Thyroid gland (tissue), 4 donors: Measurements from ENCODE around the gene TCF3. TPM values are rescaled to one million over a fixed set of nuclear protein-coding genes. Genes with fewer than 3 reads are reported as not detected.

Source experiments
- DNase-seq, 2 donors: peaks; one replicate each; pipeline ENCODE4 v3.0.0-alpha.2; 2019
- H3K27ac ChIP-seq, 3 donors: fragments of 200-600 bp; sonication (generic); 1 replicate in 2 of 3; 2 replicates in 1 of 3; pipeline ENCODE4 v1.5.1; 2016 to 2019; ENCODE audit warnings: mild to moderate bottlenecking in 1 of 3, moderate library complexity in 1 of 3
- H3K27me3 ChIP-seq: fragments of 200-600 bp; sonication (generic); one replicate; pipeline ENCODE4 v1.5.1; 2019
- H3K36me3 ChIP-seq, 2 donors: fragments of 200-600 bp; sonication (generic); one replicate each; pipeline ENCODE4 v1.5.1; 2016 to 2019
- H3K4me1 ChIP-seq, 2 donors: fragments of 200-600 bp; sonication (generic); one replicate each; pipeline ENCODE4 v1.5.1; 2017 to 2019
- H3K4me3 ChIP-seq, 3 donors: fragments of 200-600 bp; sonication (generic); replicated peaks in 1 of 3; 1 replicate in 2 of 3; 2 replicates in 1 of 3; pipeline ENCODE4 v1.5.1; 2016; ENCODE audit warnings: mild to moderate bottlenecking in 1 of 3
- H3K9me3 ChIP-seq: fragments of 200-600 bp; sonication (generic); one replicate; pipeline ENCODE4 v1.5.1; 2017
- POLR2A ChIP-seq, 2 donors: fragments of 450-650 bp; IDR thresholded peaks; one replicate each; pipeline ENCODE4 v1.6.1; 2017; ENCODE audit warnings: antibody characterized with exemption in 2 of 2, mild to moderate bottlenecking in 2 of 2, moderate library complexity in 1 of 2
- WGBS, 2 donors: methylation state at CpG; one replicate each; pipeline ENCODE4 v1.1.5; 2017; 5-methylcytosine and 5-hydroxymethylcytosine counted together
- intact Hi-C: fragments of 100-400 bp; cut with DNase I; formaldehyde crosslinking; loops from one replicate; pipeline ENCODE4 v1.15.1; 2023
- small RNA-seq: library from RNA; depleted of rRNA; stranded (forward); fragments of <200 nt; gene quantifications from one replicate; pipeline ENCODE3, GENCODE V24; 2016
- total RNA-seq, 4 donors: library from RNA; depleted of rRNA; stranded (reverse); fragments of >200 nt; gene quantifications; one replicate each; pipeline ENCODE4 v1.2.3, GENCODE V29; 2016
- TF ChIP-seq, protein P1 (sequence below), 6 experiments: fragments of 200-600 bp in 3 of 6; fragments of 450-650 bp in 3 of 6; sonication (generic) in 3 of 6; IDR thresholded peaks; one replicate each; pipeline ENCODE4 v1.5.1; 2016 to 2019; ENCODE audit warnings: antibody characterized with exemption in 6 of 6, mild to moderate bottlenecking in 2 of 6, inconsistent platforms in 1 of 6, moderate library complexity in 1 of 6

Gene TCF3
- total RNA-seq, 4 donors from 2014 or later = 28.6 to 70.6 (median 43.8) TPM

DNA sequence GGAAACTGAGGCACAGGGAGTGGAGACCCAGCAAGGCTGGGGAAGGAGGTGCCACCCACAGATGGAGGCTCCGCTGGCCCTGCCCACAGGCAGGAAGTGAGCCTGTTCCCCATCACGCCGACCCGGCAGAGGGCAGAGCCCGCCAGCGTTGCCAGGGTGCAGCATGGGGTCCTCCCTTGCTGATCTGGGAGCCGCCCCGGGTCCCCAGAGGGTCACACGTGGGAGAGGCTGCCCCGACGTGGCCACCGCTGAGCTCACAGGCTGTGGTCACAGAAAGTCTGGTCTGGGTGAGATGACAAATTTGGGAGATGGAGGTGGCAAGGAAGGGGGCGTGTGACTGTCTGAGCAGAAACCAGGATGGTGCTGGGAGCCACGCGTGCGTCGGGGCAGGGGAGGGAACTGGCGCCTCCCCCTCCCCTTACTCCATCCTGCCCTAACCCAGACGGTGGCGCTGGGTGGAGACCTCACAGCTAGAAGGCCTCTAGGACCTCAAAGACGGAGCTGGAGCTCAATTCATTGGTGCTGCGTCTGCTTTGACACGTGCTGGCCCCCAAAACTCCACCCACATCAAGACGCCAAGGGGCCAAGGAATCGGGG lies 92.0 kb downstream of the TCF3 start:
- Histone ChIP-seq H3K27me3 (no peaks in the 10 kb centered on the region), H3K4me3 (no peak overlapping the region), H3K27ac (no peak overlapping the region), H3K36me3 (peaks cover 0 to 3% of the 10 kb centered on the region in 2 donors), H3K4me1 (no peaks in the 10 kb centered on the region), H3K9me3 (no peaks in the 10 kb centered on the region)
- DNase-seq = no peak
- no peak for TF ChIP-seq POLR2A (IDR thresholded peaks at IDR 0.05)
- TF ChIP-seq, protein P1, sequence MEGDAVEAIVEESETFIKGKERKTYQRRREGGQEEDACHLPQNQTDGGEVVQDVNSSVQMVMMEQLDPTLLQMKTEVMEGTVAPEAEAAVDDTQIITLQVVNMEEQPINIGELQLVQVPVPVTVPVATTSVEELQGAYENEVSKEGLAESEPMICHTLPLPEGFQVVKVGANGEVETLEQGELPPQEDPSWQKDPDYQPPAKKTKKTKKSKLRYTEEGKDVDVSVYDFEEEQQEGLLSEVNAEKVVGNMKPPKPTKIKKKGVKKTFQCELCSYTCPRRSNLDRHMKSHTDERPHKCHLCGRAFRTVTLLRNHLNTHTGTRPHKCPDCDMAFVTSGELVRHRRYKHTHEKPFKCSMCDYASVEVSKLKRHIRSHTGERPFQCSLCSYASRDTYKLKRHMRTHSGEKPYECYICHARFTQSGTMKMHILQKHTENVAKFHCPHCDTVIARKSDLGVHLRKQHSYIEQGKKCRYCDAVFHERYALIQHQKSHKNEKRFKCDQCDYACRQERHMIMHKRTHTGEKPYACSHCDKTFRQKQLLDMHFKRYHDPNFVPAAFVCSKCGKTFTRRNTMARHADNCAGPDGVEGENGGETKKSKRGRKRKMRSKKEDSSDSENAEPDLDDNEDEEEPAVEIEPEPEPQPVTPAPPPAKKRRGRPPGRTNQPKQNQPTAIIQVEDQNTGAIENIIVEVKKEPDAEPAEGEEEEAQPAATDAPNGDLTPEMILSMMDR (IDR thresholded peaks at IDR 0.05) = no peak
- intact Hi-C loops = no loop called here
- 71 to 76% methylated on average over 23 to 25 of the region's 25 CpGs for WGBS, 2 donors

Small RNA genes lying within 50 kb of the gene (small RNA-seq; reads per million reads assigned to genes)
- gene AC005943.2 = not detected
- not detected for gene RN7SL477P
- gene RNU6-1223P = not detected

Other genes starting within 250 kb of the TCF3 start
- gene DAZAP1, start 245.0 kb downstream of the TCF3 start, total RNA-seq = 10 to 100 TPM; 34.4 to 77.3 (median 67.7) TPM
- gene RPS15, start 214.2 kb downstream of the TCF3 start, total RNA-seq = 1,000 to 10,000 TPM; 1,760 to 2,977 (median 2,488) TPM
- under 1 TPM in 3 of 4 donors, not detected in 1; under 0.01 to 0.20 (median 0.08) TPM for gene APC2, start 202.5 kb downstream of the TCF3 start, total RNA-seq
- 10 to 100 TPM; 47.0 to 64.9 (median 56.5) TPM for gene C19orf25, start 173.4 kb downstream of the TCF3 start, total RNA-seq
- gene PCSK4, start 162.3 kb downstream of the TCF3 start, total RNA-seq = 10 to 100 TPM in 1 of 4 donors, 1 to 10 TPM in 3; 2.8 to 10.4 (median 6.3) TPM
- 1 to 10 TPM; 4.2 to 8.5 (median 5.9) TPM for gene REEP6, start 161.4 kb downstream of the TCF3 start, total RNA-seq
- 1 to 10 TPM in 2 of 4 donors, under 1 TPM in 2; 0.27 to 5.1 (median 2.5) TPM for gene ADAMTSL5, start 139.6 kb downstream of the TCF3 start, total RNA-seq
- not detected for gene PLK5, start 128.5 kb downstream of the TCF3 start, total RNA-seq
- gene MEX3D, start 84.3 kb downstream of the TCF3 start, total RNA-seq = 10 to 100 TPM; 18.4 to 31.8 (median 26.4) TPM
- 100 to 1,000 TPM in 3 of 4 donors, 10 to 100 TPM in 1; 58.2 to 149 (median 115) TPM for gene MBD3, start 59.8 kb downstream of the TCF3 start, total RNA-seq
- 100 to 1,000 TPM in 1 of 4 donors, 10 to 100 TPM in 3; 52.0 to 154 (median 61.9) TPM for gene UQCR11, start 47.2 kb downstream of the TCF3 start, total RNA-seq
- gene ONECUT3, start 100.9 kb upstream of the TCF3 start, total RNA-seq = not detected
- gene ATP8B3, start 159.7 kb upstream of the TCF3 start, total RNA-seq = 1 to 10 TPM in 3 of 4 donors, not detected in 1; 1.3 to 2.0 (median 1.6) TPM
- 10 to 100 TPM; 14.0 to 21.8 (median 17.2) TPM for gene REXO1, start 195.9 kb upstream of the TCF3 start, total RNA-seq
- gene KLF16, start 211.0 kb upstream of the TCF3 start, total RNA-seq = 1 to 10 TPM; 1.8 to 6.4 (median 3.4) TPM
- 100 to 1,000 TPM in 1 of 4 donors, 10 to 100 TPM in 3; 86.8 to 134 (median 91.4) TPM for gene ABHD17A, start 232.9 kb upstream of the TCF3 start, total RNA-seq